ENCODE data around the gene TTC32.
A peak's percentile ranks its signal among the peaks of the same experiment; 100 is the strongest.
"Not testable (repeated sequence)": the region's sequence is repeated elsewhere in the genome, so short reads cannot be mapped to it uniquely, and the experiment has no call there.

The TTC32 gene

DNA sequence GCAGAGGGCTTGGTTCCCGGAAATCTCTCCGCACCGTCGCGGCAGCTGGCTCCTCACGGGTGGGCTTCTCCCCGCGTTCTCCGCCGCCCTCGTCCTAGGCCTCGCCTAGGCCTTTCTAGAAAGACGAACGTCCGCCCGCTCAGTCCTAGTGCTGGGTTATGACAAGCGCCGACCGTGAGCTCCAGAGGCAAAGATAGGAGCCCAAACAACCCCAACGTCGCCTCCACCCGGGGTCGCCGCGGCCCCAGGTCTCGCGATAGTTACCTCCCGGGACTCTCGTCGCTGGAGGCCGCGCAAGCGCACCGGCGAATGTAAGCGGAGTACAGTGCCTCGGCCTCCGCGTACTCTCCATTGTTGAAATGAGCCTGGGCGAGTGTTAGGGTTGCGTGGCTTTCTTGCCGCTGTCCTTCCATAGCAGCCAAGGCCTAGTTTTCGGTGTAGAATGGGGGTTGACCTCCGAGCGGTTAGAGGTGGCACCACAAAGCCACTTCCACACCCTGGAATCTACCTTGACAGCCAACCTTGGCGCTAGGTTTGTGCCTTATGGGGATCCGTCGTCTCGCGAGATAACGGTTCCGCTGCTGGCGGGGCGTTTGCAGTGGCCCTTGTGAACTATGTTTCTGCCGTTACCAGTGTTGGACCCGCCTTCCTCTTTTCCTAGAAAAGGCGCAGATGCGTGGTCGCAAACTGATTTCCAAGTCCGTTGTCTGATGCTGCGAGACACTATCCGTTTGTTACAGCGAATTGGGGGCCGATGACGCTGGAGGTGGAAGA lies at the start of gene TTC32:
Gene TTC32, minus strand, starts transcription at position 542 of the 774 bp plus-strand sequence. Its CDS starts 129 bp downstream, at position 413.
- DNase-seq: peak; percentile 80

DNA sequence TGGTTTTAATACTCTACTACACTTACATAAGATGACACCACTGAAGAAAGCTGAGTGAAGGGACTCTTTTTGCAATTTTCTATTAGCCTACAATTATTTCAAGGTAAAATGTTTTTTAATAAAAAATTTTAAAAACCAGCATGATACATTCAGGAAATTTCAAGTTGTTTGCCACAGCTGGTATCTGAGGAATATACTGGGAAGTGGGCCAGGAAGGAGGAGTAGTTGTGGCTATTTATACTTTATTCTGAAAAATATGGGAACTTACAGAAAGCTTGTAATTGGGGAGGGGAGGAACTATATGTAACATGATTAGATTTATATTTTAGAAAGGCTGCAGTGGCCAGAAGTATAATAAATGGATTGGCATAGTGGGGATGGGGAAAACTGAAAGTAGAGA lies 47.3 kb upstream of the TTC32 start:
- DNase-seq: no peak

DNA sequence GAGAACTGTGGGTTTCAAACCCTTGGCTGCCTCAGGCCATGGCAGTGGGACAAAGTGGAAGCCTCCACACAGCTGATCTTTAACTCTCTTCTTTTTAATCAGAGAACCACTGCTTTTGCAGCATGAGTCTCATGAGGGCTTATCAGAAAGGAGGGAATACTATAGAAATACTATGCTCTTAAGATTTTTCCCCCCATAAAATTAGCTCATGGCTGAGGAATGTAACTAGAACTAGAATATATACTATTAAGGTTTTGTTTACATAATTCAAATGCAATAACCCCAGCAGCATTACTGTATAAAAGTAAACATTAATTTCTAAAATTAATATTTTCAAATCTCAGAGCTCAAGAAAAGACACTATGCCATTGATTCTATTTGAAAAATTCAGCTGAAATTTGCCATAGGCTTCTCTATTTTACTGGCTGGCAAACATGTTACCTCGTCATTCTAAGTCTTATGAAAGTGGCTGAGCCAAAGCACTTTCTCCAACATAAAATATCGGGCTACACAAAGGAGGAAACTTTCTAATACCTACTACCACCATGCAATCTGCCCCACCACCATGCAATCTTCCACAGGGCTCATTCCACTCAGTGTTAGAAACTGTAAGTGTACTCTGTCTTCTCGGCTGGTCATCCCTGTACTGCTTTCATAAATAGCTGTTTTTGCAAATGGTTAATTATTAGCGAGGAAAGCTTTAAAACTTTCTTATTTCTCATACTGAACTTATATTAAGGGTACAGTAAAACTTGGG lies 45.6 kb upstream of the TTC32 start:
- no peak for DNase-seq

DNA sequence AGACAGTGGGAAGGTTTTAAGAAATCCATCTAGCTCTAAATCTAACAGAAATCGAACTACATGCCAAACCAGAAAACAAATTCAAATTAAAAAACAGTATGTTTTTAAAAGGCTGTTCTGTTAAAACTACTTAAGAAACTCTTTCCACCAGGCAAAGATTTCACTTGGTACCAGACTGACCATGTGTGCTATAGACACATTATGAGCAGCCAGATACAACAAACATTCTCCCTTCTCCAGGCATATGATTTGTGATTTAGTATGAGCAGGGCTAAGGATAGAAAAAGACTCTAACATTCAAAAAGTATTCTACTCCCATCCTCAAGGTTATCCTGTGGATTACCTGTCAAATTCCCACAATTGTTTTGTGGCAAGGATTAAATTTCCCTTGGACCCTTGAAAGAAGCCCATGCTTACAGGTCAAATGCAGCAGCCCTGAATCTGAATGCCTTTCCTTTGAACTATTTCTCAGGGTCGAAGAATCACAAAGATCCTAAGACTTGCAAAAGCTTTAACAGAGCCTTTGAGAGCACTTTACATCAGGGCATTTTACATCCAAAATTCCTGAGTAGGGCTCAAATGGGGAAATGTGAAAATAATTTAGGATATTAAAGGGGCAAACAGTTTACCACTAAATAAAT lies 42.5 kb upstream of the TTC32 start:
- no peak for DNase-seq

- no peak for DNase-seq
Measured at GRCh38 chr2:19943189-19943588, 41.4 kb upstream of the TTC32 start.

DNA sequence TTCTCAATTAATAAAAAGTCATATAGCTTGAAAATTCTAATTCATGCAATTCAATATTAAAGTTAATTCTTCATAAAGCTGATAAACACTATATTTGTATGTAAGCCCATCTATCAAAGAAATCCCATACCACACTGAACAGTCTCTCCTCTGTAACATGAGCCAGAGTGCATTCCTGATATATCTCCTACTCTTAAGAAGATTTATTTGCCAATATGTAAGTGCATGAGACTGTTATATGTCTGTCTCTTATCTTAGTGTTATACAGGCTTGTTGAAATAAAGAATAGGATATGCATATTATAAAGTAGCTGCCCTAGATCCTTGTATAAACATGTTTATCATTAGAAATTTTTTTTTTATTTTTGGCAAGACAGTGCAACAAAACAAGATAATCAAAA lies 40.4 kb upstream of the TTC32 start:
- DNase-seq: no peak

- DNase-seq: no peak
Measured at GRCh38 chr2:19937004-19937403, 35.2 kb upstream of the TTC32 start.

- DNase-seq: no peak
Measured at GRCh38 chr2:19936203-19936602, 34.4 kb upstream of the TTC32 start.

GRCh38 chr2:19933351-19933981 lies 31.7 kb upstream of the TTC32 start:
- DNase-seq: no peak

DNA sequence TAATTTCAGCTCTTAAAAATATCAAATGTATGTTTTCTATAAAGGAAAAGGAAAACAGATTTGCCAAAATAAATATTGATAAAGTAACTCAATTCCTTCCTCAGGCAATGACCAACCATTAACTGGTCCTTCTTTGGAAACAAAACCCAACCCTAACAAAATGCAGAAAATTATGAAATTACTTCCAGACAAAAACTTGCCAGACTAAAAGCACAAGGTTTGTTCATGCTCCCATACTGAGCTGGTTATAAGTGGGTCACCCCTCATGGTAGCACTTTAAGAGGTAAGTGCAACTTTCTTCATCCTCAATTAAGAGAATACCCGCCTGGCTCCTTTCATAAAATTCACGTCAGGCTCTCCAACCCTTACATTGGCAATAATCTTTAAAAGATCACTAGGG lies 31.1 kb upstream of the TTC32 start:
- DNase-seq: no peak

DNA sequence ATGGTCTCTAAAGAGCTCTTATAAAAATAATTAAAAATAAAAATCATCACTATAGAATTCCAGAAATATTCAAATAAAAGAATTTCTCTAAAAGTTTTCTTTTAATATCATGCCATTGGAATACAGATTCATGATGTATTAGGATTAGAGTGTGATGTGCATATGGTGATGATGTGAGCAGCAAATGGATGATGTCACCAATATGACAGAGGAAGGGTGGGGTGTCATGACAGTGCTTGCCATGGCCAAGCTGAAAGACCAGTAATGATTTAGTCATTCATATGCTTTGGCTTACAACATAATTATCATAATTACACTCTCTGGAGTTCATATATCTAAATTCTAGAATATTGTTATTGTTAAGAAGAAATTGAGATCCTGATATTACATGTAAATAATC lies 27.4 kb upstream of the TTC32 start:
- no peak for DNase-seq

GRCh38 chr2:19927816-19928215 lies 26.0 kb upstream of the TTC32 start:
- not testable (repeated sequence) for DNase-seq

DNA sequence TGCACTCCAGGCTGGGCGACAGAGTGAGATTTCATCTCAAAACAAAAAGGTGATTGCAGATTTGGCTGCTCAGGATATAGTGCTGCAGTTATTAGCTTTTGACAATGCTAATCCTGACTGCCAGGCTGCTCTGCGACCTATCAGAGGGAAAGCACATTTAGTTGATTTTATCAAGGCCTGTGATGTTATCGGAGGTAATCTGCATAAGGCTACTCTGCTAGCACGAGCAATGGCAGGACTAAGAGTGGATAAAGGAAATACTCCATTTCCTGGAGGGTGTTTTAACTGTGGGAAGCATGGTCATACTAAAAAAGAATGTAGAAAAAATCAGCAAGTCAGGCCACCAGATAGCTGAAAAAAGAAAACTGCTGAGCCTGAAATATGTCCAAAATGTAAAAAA lies 22.7 kb upstream of the TTC32 start:
- not testable (repeated sequence) for DNase-seq

DNA sequence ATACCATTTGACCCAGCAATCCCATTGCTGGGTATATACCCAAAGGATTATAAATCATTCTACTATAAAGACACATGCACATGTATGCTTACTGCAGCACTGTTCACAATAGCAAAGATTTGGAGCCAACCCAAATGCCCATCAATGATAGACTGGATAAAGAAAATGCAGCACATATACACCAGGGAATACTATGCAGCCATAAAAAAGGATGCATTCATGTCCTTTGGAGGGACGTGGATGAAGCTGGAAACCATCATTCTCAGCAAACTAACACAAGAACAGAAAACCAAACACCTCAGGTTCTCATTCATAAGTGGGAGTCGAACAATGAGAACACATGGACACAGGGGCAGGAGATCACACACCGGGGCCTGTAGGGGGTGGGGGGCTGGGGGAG lies 20.4 kb upstream of the TTC32 start:
- DNase-seq: not testable (repeated sequence)

DNA sequence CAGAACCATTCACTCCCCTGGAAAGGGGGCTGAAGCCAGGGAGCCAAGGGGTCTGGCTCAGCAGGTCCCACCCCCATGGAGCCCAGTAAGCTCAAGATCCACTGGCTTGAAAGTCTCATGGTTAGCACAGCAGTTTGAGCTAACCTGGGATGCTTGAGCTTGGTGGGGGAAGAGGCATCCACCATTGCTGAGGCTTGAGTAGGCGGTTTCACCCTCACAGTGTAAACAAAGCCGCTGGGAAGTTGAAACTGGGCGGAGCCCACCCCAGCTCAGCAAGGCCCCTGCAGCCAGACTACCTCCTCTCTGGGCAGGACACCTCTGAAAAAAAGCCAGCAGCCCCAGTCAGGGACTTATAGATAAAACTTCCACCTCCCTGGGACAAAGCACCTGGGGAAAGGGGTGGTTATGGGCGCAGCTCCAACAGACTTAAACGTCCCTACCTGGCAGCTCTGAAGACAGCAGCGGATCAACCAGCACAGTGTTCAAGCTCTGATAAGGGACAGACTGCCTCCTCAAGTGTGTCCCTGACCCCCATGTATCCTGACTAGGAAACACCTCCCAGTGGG lies 14.7 kb upstream of the TTC32 start:
- no peak for DNase-seq

- DNase-seq: no peak
Measured at GRCh38 chr2:19914266-19914975, 12.6 kb upstream of the TTC32 start.

GRCh38 chr2:19911808-19912509 lies 10.2 kb upstream of the TTC32 start:
- DNase-seq: no peak

GRCh38 chr2:19902216-19902740 lies 495 bp upstream of the TTC32 start:
- DNase-seq: no peak

GRCh38 chr2:19900931-19901441 lies 797 bp downstream of the TTC32 start:
- no peak for DNase-seq

DNA sequence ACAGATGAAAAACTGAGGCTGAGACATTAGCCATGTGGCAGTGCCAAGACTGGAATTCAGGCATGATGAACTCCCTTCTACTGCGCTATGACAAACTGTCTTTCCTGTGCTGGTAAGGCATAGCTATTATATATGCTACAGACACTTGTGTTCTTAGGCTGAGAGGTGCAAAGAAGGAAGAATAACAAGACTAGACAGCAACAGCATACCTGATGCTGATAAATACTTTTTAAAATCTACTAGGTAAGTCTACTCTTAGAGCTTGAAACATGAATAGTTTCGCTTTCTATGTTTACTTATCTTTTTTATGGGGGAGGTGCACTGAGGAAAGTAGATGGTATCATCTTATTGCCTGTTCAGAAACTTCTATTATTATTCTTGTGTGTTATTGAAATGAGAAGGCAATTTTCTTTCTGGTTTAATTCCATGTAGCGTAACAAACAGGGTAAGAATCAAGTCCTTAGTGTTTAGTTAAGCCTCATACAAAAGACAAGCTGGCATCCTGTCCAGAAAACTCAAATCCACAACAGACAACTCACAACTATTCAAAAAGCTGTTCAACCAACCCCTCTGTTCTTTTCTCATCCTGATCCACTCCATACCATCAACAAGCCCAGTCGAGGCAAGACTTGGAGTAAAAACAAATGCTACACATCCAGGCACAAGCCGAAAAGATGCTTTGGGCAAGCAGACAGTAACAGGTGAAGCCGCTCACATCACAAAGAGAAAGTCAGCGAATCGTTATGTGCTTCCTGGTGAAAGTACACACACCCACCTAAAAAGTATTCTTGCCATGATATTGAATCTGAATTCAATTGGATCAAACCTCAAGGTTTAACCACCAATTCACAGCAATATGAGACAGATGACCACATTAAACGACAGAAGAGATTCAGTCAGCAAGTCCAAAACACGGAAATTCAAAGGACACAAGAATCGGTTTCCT lies 1.5 kb downstream of the TTC32 start:
- no peak for DNase-seq
